ENCODE measurements around the gene GATAD2A.

The GATAD2A gene

GRCh38 chr19:19507354-19507753, 101.9 kb downstream of the GATAD2A start:
- no peak for DNase-seq (ENCODE audit: low spot score)

DNA sequence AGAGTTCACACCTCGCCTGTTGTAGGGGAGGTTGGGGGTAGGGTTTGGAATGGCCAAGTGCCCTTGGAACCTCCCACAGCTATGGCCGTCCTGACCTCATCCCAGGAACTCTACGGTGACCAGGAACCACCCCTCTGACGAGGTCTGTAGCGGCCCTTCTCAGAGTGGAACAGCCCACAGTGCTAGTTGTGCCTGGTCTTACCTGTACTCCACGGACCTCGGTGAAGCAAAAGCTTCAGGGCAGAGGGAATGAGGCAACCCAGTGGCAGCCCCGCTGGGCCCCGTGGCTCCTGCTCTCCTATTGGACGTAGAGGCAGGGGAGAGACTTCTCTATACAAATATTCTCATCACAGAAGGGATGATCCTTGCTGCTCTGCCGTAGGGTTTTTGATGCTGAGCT, 102.7 kb downstream of the GATAD2A start:
- DNase-seq (ENCODE audit: low spot score): no peak

DNA sequence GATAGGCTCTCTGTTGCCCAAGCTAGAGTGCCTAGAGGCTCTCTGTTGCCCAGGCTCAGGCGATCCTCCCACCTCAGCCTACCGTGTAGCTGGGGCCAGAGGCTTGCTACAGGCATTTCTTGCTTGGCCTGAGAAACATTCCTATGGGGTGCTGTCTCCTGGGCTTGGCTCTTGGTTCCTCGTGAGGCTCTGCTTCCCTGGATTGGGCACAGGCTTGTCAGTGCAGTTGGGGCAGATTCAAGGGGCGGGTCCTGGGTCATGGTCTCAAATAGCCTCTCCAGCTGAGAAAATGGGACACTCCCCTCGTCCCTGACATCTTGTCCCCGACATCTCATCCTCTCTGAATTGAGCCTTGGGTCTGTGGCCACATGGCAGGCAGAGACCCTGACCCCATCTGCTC, 105.0 kb downstream of the GATAD2A start:
- no peak for DNase-seq (ENCODE audit: low spot score)

- DNase-seq (ENCODE audit: low spot score): no peak
Measured at GRCh38 chr19:19513682-19514081, 108.2 kb downstream of the GATAD2A start.

- no peak for DNase-seq (ENCODE audit: low spot score)
Measured at GRCh38 chr19:19514215-19514657, 108.8 kb downstream of the GATAD2A start.

DNA sequence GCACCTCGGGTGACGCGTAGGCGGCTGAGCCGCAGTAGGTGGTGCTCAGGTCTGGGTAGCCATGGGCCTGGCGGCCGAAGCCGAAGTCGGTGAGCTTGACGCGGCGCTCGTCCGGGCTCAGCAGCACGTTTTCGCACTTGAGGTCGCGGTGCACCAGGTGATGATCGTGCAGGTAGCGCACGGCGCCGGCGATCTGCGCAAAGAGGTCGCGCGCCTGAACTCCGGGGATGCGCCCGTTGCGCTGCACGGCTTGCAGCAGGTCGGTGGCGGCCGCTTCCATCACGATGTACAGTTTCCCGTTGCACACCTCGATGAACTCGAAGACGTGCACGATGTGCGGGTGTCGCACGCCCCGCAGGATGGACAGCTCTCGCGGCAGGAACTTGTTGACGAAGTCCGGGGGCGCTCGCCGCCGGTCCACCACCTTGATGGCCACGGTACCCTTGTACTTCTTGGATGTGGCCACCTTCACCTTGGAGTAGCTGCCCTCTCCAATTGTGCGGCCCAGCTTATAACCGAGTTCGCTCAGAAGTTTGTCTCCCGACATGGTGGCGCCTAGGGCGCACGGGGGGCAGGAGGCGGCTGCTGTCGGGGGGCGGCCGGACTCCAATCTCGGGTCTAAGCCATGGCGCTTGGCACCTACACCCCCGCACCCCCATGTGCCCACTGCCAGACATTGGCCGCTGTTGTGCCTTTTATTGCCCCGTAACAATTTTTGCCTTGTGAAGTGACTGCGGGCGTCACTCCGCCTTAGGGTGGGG, 109.6 kb downstream of the GATAD2A start, which contains the start of gene TSSK6:
Gene TSSK6, minus strand, starts transcription at position 668 of the 761 bp plus-strand sequence. Its CDS starts 121 bp downstream, at position 547.
- DNase-seq (ENCODE audit: low spot score): no peak

DNA sequence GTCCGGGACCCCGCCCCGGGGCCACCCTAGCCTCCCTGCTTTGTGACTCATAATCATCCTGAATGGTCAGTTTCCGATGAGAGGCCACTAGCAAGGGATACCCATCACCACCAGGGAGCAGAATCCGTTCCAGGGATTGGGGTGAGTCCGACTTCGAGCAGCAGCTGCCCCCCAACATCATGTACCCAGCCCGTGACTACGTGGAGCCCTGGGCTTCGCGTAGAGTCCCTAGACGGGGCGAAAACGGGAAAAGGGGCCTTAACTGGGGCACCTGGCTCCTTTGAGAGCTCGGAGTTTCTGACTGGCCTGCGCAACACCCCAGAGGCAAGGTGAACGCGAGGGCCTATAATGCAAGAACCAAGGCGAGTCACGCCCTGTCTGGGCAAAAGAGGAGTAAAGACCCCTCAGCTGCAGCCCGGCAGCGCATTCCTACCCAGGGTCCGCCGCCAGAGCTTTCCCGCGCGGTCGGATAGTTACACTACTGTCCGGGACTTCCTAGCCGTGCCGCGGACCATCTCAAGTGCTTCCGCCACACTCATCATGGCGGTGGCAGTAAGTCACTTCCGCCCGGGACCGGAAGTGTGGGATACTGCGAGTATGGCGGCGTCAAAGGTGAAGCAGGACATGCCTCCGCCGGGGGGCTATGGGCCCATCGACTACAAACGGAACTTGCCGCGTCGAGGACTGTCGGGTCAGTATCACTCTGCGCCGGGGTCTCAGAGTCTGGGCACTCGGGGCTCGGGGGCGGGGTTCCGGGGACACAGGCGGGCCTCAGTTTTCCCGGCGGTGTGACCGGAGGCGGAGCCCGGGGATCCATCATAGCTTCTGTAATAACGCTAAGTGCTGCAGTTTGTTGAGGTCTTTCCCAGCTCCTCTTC, 110.4 kb downstream of the GATAD2A start, which contains the start of gene NDUFA13:
Gene NDUFA13, plus strand, starts transcription at position 584 of the 878 bp plus-strand sequence. Its CDS starts 14 bp downstream, at position 598.
- DNase-seq (ENCODE audit: low spot score): peak; percentile 90

DNA sequence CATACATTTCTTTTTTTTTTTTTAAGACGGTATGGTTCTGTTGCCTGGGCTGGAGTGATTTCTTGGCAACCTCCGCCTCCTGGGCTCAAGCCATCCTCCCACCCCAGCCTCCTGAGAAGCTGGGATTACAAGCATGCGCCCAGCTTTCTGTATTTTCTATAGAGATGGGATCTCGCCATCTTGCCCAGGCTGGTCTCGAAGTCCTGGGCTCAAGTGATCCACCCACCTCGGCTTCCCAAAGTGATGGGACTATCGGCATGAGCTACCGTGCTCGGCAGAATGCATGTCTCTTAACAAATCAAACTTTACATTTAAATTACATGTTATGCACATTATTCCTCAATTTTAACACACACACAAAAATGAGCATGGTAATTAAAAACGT, 111.8 kb downstream of the GATAD2A start:
- no peak for DNase-seq (ENCODE audit: low spot score)

- no peak for DNase-seq (ENCODE audit: low spot score)
Measured at GRCh38 chr19:19520989-19521388, 115.5 kb downstream of the GATAD2A start.

- DNase-seq (ENCODE audit: low spot score): no peak
Measured at GRCh38 chr19:19523177-19523576, 117.7 kb downstream of the GATAD2A start.

DNA sequence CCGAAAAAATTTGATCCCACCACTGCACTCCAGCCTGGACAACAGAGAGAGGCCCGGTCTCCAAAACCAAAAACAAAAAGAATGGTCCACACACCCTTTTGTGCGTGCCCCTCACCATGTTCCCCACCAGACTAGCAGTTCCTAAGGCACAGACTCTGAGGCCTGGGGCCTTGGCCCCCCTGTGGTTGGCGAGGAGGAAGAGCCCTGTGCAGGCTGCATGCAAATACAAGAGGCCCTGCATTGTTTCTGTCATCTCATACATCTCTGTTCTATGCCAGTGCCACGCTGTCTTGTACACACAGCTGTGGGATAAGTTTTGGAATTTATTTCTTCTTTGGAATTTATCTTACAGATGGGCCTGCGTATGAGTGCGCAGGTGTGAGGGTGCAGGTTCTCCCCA, 118.6 kb downstream of the GATAD2A start:
- DNase-seq (ENCODE audit: low spot score): peak; percentile 63

GRCh38 chr19:19525611-19526380, 120.3 kb downstream of the GATAD2A start:
- no peak for DNase-seq (ENCODE audit: low spot score)

DNA sequence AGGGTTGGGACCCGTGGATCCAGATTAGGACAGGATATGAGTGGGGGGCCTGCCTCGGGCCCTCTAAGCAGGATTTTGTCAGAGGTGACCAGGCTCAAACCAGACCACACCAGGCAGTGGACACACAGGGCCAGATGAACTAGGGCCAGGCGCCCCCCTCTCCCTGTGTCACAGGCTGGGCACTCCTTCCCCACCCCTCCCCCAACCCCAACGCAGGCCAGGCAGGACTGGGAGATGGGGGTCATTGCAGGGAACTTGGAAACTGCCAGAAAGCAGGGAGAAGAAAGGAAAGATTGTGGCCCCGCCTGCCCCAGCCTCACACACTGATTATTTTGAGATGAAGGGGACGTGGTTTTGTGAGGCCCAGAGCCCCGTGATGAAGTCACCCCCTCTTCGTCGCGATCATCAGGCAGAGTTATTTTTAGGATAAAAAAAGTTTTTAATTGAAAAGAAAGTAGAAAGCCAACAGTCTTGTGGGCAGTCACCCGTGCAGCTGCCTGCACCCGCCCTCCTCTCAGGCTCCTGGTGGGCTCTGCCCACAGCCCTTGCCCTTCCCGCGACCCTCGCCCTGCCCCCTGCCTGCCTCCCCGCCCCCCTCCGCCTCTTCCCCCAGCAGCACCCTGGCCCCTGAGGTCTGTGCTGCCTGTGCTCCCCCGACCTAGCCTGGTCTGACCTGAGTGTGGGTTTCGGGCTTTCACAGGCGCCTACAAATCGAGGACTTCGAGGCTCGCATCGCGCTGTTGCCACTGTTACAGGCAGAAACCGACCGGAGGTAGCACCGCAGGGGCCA, 121.3 kb downstream of the GATAD2A start:
- no peak for DNase-seq (ENCODE audit: low spot score)

GRCh38 chr19:19527371-19527656, 121.8 kb downstream of the GATAD2A start:
- DNase-seq (ENCODE audit: low spot score): no peak

DNA sequence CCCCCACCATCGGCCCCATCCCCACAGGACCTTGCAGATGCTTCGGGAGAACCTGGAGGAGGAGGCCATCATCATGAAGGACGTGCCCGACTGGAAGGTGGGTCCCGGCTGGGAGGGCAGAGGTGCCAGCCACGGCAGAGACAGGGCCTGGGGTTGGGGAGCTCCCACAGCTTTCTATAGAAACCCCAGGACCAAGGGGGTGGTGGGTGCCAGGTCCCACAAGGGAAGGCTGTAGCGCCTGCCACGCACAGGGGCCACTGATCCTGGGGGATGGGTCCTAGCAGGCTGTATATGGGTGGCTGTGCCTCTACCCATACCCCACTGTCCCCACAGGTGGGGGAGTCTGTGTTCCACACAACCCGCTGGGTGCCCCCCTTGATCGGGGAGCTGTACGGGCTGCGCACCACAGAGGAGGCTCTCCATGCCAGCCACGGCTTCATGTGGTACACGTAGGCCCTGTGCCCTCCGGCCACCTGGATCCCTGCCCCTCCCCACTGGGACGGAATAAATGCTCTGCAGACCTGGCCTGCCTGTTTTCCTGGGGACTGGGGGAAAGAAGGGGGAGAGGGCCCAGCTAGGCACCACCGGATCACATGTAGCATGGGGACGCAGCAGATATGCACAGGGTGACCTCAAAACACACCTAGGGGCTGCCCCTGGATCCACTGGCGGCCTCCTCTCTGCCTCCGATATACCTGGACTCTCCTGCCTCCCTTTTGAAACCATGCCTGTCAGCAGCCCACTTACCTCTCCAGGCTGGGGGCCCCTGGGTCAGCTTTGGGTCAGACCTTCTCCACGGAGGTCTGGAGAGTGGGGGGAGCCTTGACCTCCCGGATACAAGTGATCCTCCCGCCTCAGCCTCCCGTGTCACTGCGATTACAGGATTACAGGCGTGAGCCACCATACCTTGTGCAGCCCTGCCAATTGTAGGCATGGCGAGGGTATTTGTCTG, 122.5 kb downstream of the GATAD2A start:
- no peak for DNase-seq (ENCODE audit: low spot score)

GRCh38 chr19:19528721-19529490, 123.4 kb downstream of the GATAD2A start, which contains the start of gene YJEFN3:
Gene YJEFN3, plus strand, starts transcription at chr19:19528911. Its CDS starts 22 bp downstream, at chr19:19528933.
- DNase-seq (ENCODE audit: low spot score): no peak

DNA sequence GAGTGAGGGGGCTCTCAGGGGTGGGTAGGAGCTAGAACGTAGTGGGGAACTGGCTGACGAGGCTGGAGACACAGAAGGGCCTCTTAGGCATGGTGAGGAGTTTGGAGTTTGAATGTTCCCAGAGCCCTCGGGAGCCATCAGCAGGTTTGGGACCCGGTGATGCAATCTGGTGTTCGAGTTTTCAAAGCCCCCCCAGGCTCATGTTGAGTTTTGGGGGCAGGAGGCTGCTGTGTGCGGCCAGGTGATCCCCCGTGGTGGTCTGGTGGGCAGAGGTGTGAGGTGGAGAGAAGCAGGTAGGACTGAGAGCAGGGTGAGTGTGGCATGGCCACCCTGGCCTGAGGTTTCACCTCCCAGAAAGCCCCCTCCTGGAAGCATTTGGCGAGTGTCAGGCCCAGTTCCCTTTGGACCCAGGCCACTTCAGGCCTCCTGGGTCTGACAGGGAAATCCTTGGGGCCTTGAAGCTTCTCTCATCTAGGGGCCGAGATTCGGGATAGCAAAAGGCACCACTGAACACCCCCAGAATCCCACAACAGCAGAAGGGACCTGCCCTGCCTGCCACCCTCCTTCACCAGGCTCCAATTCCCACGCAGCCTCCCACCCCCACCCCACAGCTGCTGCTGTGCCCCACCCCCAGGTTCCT, 124.4 kb downstream of the GATAD2A start:
- DNase-seq (ENCODE audit: low spot score): no peak

DNA sequence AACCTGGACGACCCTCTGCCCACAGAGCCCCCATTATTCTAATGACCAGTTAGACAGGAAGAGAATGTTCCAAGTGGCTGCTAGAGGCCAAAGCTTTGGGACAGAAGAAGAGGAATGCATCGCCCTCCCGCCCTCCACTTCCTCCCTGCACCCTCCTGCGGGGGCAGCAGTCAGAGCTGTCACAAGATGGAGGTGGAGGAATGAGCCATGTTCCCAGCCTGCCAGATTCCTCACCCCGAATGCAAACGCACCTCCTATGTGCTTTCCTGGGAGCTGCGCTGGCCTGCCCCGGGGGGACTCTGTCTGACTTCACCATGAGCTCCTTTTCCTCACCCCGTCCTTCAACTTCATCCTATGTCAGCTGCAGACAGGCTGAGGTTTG, 124.9 kb downstream of the GATAD2A start:
- DNase-seq (ENCODE audit: low spot score): no peak

DNA sequence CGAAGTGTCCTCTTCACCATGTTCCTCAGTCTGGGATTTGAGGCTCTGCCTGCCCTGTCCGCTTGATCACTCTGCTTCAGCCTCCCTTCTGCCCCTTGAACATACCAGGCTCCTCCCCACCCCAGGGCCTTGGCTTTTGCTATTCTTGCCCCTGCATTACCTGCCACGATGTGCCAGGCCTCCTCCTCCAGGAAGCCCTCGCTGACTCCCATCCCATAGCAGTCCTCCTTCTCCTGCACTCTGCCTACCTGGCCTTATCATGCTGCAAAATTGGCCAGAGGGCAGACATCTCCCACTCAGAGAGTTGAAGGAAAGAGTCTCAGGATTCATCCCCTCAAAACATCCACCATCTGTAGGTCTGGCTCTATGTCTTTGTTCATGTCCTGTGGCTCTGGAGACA, 125.4 kb downstream of the GATAD2A start:
- DNase-seq (ENCODE audit: low spot score): no peak
